DOHH2 (cell line): ENCODE data around the gene RBM20.

Source experiments
- CTCF ChIP-seq: fragments of 200-600 bp; sonication (generic); IDR thresholded peaks from one replicate; pipeline ENCODE4 v1.5.1; 2014; ENCODE audit warnings: antibody characterized with exemption, mild to moderate bottlenecking, low read depth, low read length; ENCODE audit not compliant: poor library complexity, severe bottlenecking
- EZH2phosphoT487 ChIP-seq: fragments of 200-600 bp; sonication (generic); IDR thresholded peaks from 2 replicates; pipeline ENCODE4 v1.6.1; 2017; ENCODE audit warnings: borderline replicate concordance, mild to moderate bottlenecking, antibody characterized with exemption, low read length, moderate library complexity, mixed read lengths

- TF ChIP-seq EZH2phosphoT487 (no peak), CTCF (no peak)
Measured at GRCh38 chr10:110864662-110865140, 220.6 kb downstream of the RBM20 start.
